ENCODE results near the gene THUMPD2.

Gene THUMPD2

DNA sequence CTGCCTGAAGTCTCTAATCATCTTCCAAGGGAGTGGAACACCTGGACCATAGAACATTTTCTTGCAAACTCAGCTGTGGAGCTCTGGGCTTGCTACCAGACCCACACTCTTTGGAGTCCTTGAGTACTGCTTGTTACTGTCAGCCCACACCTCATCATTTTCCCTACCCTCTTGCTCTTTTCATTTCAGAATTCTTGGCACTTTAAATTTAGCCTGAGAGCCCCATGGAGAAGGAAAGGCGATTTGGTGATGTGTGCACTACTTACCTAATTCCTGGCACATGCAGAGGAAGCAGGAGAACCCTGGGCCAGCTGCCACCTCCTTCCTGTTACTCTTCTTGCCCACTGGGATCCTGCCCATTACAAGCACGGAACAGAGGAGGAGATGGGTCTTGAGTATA lies 81.6 kb downstream of the THUMPD2 start:
- TF ChIP-seq, protein P1, sequence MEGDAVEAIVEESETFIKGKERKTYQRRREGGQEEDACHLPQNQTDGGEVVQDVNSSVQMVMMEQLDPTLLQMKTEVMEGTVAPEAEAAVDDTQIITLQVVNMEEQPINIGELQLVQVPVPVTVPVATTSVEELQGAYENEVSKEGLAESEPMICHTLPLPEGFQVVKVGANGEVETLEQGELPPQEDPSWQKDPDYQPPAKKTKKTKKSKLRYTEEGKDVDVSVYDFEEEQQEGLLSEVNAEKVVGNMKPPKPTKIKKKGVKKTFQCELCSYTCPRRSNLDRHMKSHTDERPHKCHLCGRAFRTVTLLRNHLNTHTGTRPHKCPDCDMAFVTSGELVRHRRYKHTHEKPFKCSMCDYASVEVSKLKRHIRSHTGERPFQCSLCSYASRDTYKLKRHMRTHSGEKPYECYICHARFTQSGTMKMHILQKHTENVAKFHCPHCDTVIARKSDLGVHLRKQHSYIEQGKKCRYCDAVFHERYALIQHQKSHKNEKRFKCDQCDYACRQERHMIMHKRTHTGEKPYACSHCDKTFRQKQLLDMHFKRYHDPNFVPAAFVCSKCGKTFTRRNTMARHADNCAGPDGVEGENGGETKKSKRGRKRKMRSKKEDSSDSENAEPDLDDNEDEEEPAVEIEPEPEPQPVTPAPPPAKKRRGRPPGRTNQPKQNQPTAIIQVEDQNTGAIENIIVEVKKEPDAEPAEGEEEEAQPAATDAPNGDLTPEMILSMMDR (conservative IDR thresholded peaks at IDR 0.05; ENCODE audit: low read depth, low read length), result no peak
- no peak for DNase-seq (ENCODE audit: low read depth)
- H3K4me3 ChIP-seq (ENCODE audit: low read length), result no peak overlapping the region

DNA sequence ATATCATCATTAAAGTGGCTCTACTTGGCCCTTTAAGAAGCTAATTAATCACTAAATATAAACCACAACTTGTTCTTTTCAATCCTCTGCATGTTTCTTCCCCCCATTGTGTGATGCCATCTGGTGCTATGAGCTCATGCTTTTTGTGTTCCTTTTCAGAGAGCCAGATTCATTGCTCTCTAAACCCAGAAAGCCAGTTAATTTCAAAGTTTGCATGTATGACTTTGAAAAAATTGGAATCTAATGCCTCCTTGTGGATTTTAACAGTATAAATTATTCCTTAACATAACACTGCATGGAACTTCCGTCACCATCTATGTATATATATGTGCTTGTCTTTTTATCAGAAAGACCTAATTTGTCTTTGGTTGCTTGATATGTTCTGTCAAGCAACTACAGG lies 82.2 kb downstream of the THUMPD2 start:
- TF ChIP-seq, protein P1 (conservative IDR thresholded peaks at IDR 0.05; ENCODE audit: low read depth, low read length), result peak; percentile 22
- no peak overlapping the region for H3K4me3 ChIP-seq (ENCODE audit: low read length)
- DNase-seq (ENCODE audit: low read depth), result peak; percentile 30

DNA sequence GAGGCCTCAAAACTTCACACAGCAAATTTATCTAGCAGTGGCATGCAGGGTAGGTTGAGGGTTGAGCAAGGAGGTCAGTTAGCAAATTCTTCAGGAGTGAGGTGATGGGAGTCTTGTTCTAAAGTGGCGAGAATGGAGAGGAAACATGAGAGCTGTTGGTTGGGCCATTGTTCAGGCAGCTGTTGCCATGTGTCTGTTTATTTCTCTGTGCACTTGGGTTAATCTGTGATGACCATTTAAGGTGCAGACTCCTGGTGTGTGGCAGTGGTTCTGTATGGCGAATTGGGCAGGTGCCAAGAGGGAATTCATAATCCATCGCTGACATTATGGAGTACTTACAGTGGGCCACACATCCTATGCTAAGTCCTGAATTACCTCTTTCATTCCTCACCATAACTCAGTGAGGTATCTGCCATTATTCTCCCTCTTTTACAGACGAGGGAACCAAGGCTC lies 82.9 kb downstream of the THUMPD2 start:
- DNase-seq (ENCODE audit: low read depth), result peak; percentile 82
- no peak overlapping the region for H3K4me3 ChIP-seq (ENCODE audit: low read length)
- TF ChIP-seq, protein P1 (conservative IDR thresholded peaks at IDR 0.05; ENCODE audit: low read depth, low read length), result no peak

DNA sequence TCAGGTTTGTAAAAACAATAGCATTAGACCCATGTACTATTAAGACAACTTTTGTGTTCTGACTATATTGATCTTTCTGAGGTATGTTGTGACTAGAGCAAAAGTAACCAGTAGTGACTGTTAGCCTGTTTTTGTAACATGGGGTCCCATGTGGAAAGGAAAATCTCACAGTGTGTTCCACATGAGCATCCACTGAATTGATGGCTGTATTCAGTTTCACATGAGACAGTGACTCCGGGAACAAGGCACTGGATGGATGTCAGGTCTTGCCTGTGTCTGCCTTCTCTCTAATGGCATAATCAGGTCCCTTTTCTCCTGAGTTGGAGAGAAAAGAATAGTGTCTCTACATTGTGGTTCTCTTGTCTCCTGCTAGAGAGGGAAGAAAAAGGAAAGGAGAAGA lies 85.8 kb downstream of the THUMPD2 start:
- no peak for DNase-seq (ENCODE audit: low read depth)
- no peak overlapping the region for H3K4me3 ChIP-seq (ENCODE audit: low read length)
- TF ChIP-seq, protein P1 (conservative IDR thresholded peaks at IDR 0.05; ENCODE audit: low read depth, low read length), result no peak

DNA sequence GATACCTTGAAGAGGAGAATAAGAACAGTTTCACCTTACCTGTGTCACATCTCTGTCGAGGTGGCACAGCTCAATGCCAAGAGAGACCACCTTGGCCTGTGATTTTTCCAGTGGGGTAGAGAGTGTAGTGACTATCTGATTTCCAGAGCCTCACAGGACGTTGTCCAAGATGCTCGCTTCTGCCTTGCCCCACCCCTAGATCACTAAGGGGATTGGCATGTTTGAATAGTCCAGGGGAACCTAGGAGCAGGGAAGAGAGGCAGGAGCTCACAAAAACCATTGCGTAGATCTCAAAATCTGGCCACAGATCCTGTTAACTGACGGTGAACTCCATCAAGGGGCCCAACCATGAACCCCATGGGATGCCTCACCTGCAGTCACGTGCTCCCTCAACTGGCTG lies 89.2 kb downstream of the THUMPD2 start:
- no peak for DNase-seq (ENCODE audit: low read depth)
- TF ChIP-seq, protein P1 (conservative IDR thresholded peaks at IDR 0.05; ENCODE audit: low read depth, low read length), result no peak
- no peak overlapping the region for H3K4me3 ChIP-seq (ENCODE audit: low read length)

DNA sequence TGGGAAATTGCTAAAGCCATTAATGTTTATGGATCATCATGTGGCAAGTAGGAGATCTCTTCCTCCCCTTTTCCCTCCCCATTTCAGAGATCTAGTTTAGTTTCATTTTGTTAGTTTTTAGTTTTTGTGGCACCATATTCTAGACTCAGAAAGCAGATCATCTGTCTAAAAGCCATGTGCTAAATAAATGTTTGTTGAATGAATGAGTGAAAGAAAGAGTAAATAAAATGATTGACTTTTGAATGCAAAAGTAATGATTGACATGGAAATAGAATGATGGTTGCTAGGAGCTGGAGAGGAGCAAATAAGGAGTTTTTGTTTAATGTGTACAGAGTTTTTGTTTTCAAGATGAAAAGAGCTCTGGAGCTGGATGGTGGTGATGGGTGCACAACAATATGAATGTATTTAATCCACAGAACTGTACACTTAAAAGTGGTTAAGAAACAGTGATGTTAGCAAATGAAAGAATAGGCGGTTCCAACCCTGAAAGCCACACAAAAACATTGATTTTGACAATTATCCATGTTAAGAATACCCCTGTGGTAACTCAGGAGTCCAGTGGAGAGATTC lies 89.7 kb downstream of the THUMPD2 start:
- TF ChIP-seq, protein P1 (conservative IDR thresholded peaks at IDR 0.05; ENCODE audit: low read depth, low read length), result no peak
- H3K4me3 ChIP-seq (ENCODE audit: low read length), result no peak overlapping the region
- DNase-seq (ENCODE audit: low read depth), result no peak

DNA sequence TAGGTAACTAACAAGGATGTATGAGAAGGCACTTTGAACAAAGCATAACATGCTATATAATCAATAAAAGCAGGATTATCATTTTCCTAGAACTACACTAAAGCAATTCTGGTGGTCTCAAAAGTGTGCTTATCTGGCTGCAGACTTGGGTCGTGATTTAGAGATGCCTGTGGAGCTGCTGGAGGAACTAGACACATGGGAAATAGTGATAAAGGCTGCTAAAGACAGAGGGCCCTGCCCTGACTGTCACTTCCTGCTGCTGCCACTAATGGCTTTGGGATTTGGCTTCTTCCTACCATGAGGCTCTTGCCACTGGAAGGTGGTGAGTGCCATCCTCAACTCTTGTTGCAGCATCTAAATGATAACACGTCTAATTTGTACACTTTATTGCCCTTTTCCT lies 90.9 kb downstream of the THUMPD2 start:
- no peak for DNase-seq (ENCODE audit: low read depth)
- H3K4me3 ChIP-seq (ENCODE audit: low read length), result no peak overlapping the region
- TF ChIP-seq, protein P1 (conservative IDR thresholded peaks at IDR 0.05; ENCODE audit: low read depth, low read length), result no peak

All from retinal pigment epithelial cell (primary cell).